ENCODE measurements around the gene INSC. TPM values are rescaled to one million over a fixed set of nuclear protein-coding genes. Genes with fewer than 3 reads are reported as not detected.

The INSC gene
- polyA plus RNA-seq, 4 donors, result 0.41 to 1.1 (median 0.57) TPM

DNA sequence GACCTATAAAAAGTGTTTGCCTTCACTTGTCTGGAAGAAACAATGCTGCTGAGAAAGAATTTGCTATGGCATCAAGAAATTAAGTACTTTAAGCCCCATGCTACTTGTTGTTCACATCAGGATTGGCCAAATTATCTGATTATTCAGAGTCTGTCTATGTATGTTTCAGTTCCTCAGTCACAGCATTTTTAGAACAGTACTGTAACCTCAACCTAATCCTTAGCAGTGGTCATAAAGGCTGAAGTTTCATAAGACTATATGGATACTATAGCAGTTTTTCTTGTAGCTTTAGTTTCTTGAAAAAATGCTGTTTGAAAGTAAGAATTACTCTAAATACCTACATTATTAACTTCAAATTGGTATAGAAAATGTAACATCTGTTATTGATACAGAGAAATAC lies 153.9 kb downstream of the INSC start:
- no peak for DNase-seq (ENCODE audit: low read depth in 4 of 4, low spot score in 3 of 4)

DNA sequence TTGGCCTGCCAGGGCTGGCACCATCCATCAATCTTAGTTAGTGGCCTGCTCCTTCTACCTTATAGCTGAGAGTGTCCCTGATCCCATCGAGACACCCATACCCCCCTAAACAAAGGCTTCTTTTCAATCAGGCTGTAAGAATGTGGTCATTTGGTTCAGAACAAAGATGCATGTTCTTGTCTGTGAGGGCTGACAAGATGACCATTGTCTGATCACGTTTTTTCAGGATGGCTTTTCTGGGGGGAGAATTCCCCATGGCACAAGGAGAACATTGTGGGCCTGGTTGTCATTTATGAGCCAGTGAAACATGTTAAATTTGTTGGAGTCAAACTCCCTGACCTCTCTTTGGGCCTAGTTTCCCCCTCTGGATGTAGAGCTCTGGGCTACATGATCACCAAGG lies 160.4 kb downstream of the INSC start:
- DNase-seq (ENCODE audit: low read depth in 4 of 4, low spot score in 3 of 4), result no peak

DNA sequence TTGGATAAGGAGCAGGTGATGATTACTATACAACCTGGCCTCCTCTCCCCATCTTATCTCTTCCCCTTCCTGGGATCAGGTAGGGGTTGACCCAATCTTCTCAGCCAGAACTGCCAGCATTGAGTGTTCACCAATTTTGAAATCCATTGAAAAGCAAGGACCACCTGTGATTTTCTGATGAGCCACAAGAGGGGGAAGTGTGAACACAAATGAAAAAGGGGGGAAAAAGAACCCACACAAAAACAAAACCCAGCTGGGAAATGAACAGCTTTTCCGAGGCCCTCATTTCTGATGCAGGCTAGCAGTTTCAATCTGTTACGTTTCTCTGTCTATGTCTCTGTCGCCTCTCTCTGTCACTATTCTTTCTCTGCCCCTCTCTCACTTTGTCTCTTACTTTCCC lies 161.9 kb downstream of the INSC start:
- no peak for DNase-seq (ENCODE audit: low read depth in 4 of 4, low spot score in 3 of 4)

DNA sequence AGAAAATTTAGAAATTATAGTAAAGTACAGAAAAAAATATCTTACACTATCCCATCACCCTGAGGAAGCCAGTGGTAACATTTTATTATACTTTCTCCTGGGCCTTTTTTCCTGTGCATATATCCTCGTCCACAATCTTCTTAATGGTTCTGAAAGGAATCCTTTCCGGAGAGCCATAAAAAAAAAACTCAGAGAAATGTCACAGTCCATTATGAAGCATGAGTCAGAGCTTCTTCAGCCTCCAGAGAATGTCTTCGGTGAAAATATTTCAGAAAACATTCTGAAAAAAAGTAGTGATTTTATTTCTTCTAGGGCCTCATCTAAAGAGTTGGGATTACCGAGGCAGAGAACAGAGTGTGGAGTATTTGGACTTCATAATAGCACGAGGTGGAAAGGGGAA lies 163.4 kb downstream of the INSC start:
- DNase-seq (ENCODE audit: low read depth in 4 of 4, low spot score in 3 of 4), result no peak

DNA sequence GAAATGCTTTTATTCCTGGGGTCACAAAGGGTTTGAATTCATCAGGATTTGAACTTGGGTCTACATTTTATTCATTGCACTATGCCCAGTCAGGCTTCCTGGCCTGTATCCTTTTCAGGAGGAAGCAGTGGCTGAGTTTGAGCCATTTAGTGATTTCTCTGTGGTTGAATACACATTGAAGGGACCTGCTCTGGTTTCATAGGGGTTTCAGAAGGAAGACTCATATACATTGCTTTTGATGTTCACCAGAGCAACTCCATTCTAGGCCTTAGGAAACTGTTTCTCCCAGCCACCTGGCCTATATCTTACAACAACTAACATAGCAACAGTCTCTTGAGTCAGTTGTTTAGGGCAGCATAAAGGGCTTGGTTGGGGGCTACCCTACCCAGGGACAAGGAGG lies 165.7 kb downstream of the INSC start:
- DNase-seq (ENCODE audit: low read depth in 4 of 4, low spot score in 3 of 4), result no peak

DNA sequence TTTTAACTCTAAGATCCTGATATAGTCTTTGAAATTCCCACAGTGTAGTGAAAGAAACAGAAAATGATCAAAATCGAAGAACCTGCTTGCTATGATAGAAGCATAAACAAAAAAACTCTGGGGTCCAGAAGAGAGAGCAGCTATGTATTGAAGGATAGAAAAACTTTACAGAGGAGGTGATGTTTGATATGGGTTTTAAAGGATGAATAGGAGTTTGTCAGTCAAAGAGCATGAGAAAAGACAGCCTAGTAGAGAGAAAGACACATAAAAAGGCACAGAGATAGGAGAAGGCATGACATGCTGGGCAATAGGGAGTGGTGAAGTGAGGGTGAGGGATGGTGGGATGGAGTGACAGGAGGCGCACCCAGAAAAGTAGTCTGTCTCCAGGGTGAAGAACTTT lies 168.0 kb downstream of the INSC start:
- DNase-seq (ENCODE audit: low read depth in 4 of 4, low spot score in 3 of 4), result no peak

DNA sequence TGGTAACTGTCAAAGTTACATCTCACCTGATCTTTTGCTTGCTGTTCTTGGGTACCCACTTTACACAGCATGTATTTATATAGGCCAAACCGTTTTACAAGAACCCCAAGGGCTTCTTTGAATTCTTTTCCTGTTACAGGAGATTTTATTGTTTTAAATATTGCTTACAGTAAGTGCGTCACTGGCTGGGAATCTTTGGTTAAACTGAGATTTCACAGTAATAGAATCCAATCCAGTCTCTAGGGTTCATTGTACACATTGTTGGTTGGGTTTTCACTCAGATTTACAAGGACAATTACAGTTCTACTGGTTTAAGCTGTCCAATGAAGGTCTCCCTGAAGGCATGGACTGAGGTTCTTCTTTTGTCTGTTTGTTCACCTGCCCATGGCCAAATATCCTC lies 171.7 kb downstream of the INSC start:
- DNase-seq (ENCODE audit: low read depth in 4 of 4, low spot score in 3 of 4), result no peak

DNA sequence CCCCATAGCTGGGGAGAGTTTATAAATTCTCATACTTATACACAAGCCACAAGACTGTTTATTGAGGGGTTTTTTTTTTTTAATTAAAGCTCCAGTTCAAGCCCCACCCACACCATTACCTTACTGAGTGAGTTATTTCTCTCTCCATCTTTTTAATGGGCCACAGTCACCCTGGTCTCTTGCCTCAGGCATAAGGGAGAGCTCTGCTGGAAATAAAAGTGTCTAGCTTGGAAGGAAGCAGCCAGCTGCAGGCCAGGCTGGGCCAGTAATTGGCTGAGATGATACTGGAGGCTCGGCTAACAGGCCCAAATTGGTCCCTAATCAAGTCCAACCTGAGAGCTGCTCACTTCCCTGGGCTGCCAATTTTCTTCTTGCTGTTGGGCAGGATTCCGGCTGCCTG lies 174.1 kb downstream of the INSC start:
- DNase-seq (ENCODE audit: low read depth in 4 of 4, low spot score in 3 of 4), result no peak

DNA sequence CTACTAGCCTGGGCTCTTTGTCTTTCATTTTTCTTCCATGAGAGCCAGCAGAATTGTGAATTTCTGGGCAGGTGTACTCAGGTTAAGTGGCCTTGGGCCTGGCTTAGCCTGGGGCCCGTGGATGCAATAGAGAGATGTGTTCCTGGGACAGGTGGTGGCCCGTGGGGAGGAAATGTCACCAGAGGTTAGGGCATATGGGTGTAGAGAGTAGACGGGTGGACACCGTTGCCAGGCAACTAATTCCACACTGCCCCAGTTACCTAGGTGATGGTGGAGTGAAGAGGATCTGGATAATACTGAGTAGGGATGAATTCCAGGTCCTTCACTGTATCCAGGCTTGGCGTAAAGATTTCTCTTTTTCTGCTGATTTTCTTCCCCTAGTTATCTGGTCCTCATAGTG lies 175.0 kb downstream of the INSC start:
- DNase-seq (ENCODE audit: low read depth in 4 of 4, low spot score in 3 of 4), result no peak

DNA sequence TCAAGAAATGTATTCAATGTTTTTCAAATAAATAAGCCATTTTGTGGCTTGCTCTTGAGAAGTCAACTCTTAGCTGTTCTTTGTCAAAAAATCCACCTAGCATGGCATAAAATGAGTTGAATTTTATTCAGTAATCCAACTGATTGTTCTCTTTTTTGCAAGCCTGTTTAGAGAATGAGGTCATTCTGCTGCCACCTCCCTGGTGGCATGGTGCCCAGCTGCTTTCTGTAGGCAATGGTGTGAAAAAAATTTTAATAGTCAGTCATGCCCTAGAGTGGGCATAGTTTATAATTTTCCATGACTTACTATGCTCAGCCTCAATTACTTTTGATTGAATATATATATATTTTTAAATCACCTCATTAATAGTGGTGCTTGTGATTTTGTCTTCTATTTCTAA lies 177.2 kb downstream of the INSC start:
- DNase-seq (ENCODE audit: low read depth in 4 of 4, low spot score in 3 of 4), result no peak

DNA sequence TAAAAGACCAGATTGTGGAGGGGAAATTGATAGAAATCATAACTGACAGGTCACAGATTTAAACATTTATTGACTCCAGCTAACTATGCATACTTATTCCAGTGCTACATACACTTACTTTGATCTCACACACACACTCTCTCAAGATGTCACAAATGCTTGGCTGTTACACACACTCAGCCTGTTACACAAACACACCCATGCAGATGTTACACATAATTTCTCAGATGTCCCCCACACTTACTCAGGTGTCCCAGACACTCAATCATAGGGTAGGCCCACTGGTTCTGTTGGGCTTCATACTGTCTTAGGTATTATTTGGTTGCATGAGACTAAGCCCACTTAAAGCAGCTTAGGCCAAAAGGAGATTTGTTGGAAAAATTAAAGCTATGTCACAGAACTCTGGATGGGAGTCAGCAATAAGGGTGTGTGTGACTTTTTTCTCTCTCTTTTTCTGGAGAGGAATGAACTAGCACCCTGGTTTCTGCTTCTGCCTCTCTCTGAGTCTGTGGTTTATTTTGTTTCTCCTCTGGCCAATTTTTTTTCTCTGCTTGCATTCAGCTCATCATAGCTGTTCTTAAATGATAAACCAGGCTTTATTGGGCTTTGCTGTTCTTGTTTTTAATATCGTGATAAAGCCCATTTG lies 179.4 kb downstream of the INSC start:
- DNase-seq (ENCODE audit: low read depth in 4 of 4, low spot score in 3 of 4), result no peak

DNA sequence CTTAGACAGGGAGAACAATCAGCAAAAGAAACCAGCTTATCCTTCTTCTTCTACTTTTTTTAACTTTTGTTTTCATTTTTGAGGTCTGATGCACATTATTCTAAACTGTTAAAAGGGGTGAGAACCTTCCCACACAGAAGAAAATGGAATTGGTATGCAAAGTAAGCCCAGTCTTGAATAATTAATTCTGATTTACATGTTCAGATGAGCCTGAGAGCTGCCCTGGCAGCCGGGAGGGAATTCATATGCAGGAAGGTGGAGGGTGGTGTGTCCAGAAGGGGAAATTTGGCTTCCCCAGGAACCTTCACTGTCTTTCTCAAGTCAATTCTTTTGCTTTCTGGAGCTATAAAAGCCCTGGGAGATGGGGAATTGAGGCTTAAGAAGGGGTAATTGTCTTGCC lies 181.0 kb downstream of the INSC start:
- no peak for DNase-seq (ENCODE audit: low read depth in 4 of 4, low spot score in 3 of 4)

Other genes starting within 250 kb of the INSC start
- gene CYP2R1, start 222.7 kb upstream of the INSC start, polyA plus RNA-seq (ENCODE audit: insufficient read length in 4 of 4), result 10 to 100 TPM; 20.8 to 23.0 (median 21.8) TPM
- gene CALCA, start 142.6 kb upstream of the INSC start, polyA plus RNA-seq (ENCODE audit: insufficient read length in 4 of 4), result 10 to 100 TPM; 11.6 to 13.4 (median 12.3) TPM
- 1 to 10 TPM; 2.8 to 4.2 (median 3.5) TPM for gene CALCB, start 41.3 kb upstream of the INSC start, polyA plus RNA-seq (ENCODE audit: insufficient read length in 4 of 4)

All from right renal pelvis (tissue), 4 donors.